ENCODE data around the gene SLC39A12.

GRCh38 chr10:17923728-17924127 is 28.0 kb upstream of the SLC39A12 start:
- no peak for TF ChIP-seq CTCF (IDR thresholded peaks at IDR 0.05)
- TF ChIP-seq POLR2A (IDR thresholded peaks at IDR 0.05), result no peak

Measured in thyroid gland (tissue), 4 donors.